ENCODE results near the gene DBT. TPM values are rescaled to one million over a fixed set of nuclear protein-coding genes. Genes with fewer than 3 reads are reported as not detected.
"Not testable (repeated sequence)": the region's sequence is repeated elsewhere in the genome, so short reads cannot be mapped to it uniquely, and the experiment has no call there.

The DBT gene
- total RNA-seq, 1 experiment from 2014 or later: 20.3 TPM

- H3K27ac Mint-ChIP-seq: peak overlapping the region in 2 of 3 experiments; percentile 2 to 80; a peak in 5 of 7 replicates
- Histone ChIP-seq H4K8ac (replicated peaks; ENCODE audit: insufficient read length, low read depth, low read length) (no peak overlapping the region), H3K79me2 (ENCODE audit: insufficient read depth, low read length) (no peaks in the 10 kb centered on the region), H3K27me3 (ENCODE audit: insufficient read depth, low read length) (no peaks in the 10 kb centered on the region), H2AFZ (ENCODE audit: low read length) (no peak overlapping the region), H4K91ac (ENCODE audit: insufficient read length, low read depth, low read length) (no peak overlapping the region), H3K4me1 (ENCODE audit: insufficient read depth, low read length) (peaks cover 5% of the 10 kb centered on the region; the same call in 1 of the 2 replicates), H3K4ac (ENCODE audit: low read depth, low read length) (no peak overlapping the region), H3K56ac (ENCODE audit: insufficient read length, low read depth, low read length) (no peak overlapping the region), H3K79me1 (ENCODE audit: insufficient read depth, low read depth, low read length, poor library complexity, severe bottlenecking) (no peaks in the 10 kb centered on the region), H4K5ac (ENCODE audit: insufficient read length, low read depth, low read length) (no peak overlapping the region), H2BK12ac (ENCODE audit: insufficient read length, low read depth, low read length) (no peak overlapping the region), H3K4me2 (ENCODE audit: insufficient read depth, insufficient read length, low read length) (no peak overlapping the region), H2BK120ac (ENCODE audit: low read depth, low read length, poor library complexity, severe bottlenecking) (no peak overlapping the region), H3K9me3 (ENCODE audit: control insufficient read depth, low read depth, low read length) (no peaks in the 10 kb centered on the region), H3K18ac (ENCODE audit: insufficient read length, low read depth, low read length) (no peak overlapping the region), H2BK5ac (ENCODE audit: insufficient read length, low read length) (no peak overlapping the region), H2BK15ac (ENCODE audit: low read depth, low read length) (no peak overlapping the region), H2AK5ac (ENCODE audit: insufficient read length, low read length) (no peak overlapping the region), H3K14ac (ENCODE audit: insufficient read depth, low read length) (no peak overlapping the region), H3K27ac (ENCODE audit: insufficient read length, low read depth, low read length) (no peak overlapping the region), H3K23ac (ENCODE audit: insufficient read length, low read depth, low read length) (no peak overlapping the region), H3T11ph (ENCODE audit: low read length) (no peak overlapping the region), H4K20me1 (ENCODE audit: control insufficient read depth, insufficient read depth, insufficient read length) (no peaks in the 10 kb centered on the region), H2BK20ac (ENCODE audit: low read depth, low read length, poor library complexity, severe bottlenecking) (no peak overlapping the region), H3K9ac (ENCODE audit: extremely low read depth, insufficient read length, low read length) (no peak overlapping the region), H3K23me2 (ENCODE audit: insufficient read length, low read depth, low read length, poor library complexity, severe bottlenecking) (no peaks in the 10 kb centered on the region)
- H3K9me3 Mint-ChIP-seq: peaks cover 3 to 4% of the 10 kb centered on the region in 2 experiments; a peak in 4 of 5 replicates
- H3K36me3 Mint-ChIP-seq (ENCODE audit: insufficient read depth in 1 of 3, low read depth in 3 of 3): peaks cover 3 to 7% (median 5%) of the 10 kb centered on the region in 3 experiments
- no peak for TF ChIP-seq CTCF (conservative IDR thresholded peaks at IDR 0.05)
- no CpG with 5 or more reads among the region's 4 CpGs for WGBS (ENCODE audit: extremely low coverage, insufficient read length, low lambda C conversion rate)
- H3K4me1 Mint-ChIP-seq: peaks cover 32 to 37% of the 10 kb centered on the region in 2 experiments
- DNase-seq: no peak
- peak overlapping the region in 1 of 2 experiments; percentile 6; a peak in 2 of 5 replicates for H3K4me3 Mint-ChIP-seq
- no peaks in the 10 kb centered on the region for H3K27me3 Mint-ChIP-seq (ENCODE audit: low read depth)
These were observed 48.9 kb upstream of the DBT start for GRCh38 chr1:100298512-100298911.

GRCh38 chr1:100296997-100297396 is 47.4 kb upstream of the DBT start:
- H3K9me3 ChIP-seq (ENCODE audit: control insufficient read depth, low read depth, low read length); H2BK5ac ChIP-seq (ENCODE audit: insufficient read length, low read length); H3K79me2 ChIP-seq (ENCODE audit: insufficient read depth, low read length); H4K91ac ChIP-seq (ENCODE audit: insufficient read length, low read depth, low read length); H3K79me1 ChIP-seq (ENCODE audit: insufficient read depth, low read depth, low read length, poor library complexity, severe bottlenecking); H3K18ac ChIP-seq (ENCODE audit: insufficient read length, low read depth, low read length); H3K27ac Mint-ChIP-seq; H3K23me2 ChIP-seq (ENCODE audit: insufficient read length, low read depth, low read length, poor library complexity, severe bottlenecking); DNase-seq; H3K4me1 ChIP-seq (ENCODE audit: insufficient read depth, low read length); H3K14ac ChIP-seq (ENCODE audit: insufficient read depth, low read length); H3K56ac ChIP-seq (ENCODE audit: insufficient read length, low read depth, low read length); H2BK20ac ChIP-seq (ENCODE audit: low read depth, low read length, poor library complexity, severe bottlenecking); H3K27ac ChIP-seq (ENCODE audit: insufficient read length, low read depth, low read length); H2BK15ac ChIP-seq (ENCODE audit: low read depth, low read length); H3K4me2 ChIP-seq (ENCODE audit: insufficient read depth, insufficient read length, low read length); H4K20me1 ChIP-seq (ENCODE audit: control insufficient read depth, insufficient read depth, insufficient read length); H3K27me3 ChIP-seq (ENCODE audit: insufficient read depth, low read length); H4K8ac ChIP-seq (replicated peaks; ENCODE audit: insufficient read length, low read depth, low read length); H3T11ph ChIP-seq (ENCODE audit: low read length); H2AK5ac ChIP-seq (ENCODE audit: insufficient read length, low read length); H3K4ac ChIP-seq (ENCODE audit: low read depth, low read length); H3K4me3 Mint-ChIP-seq; H3K9me3 Mint-ChIP-seq; H3K9ac ChIP-seq (ENCODE audit: extremely low read depth, insufficient read length, low read length); H4K5ac ChIP-seq (ENCODE audit: insufficient read length, low read depth, low read length); H2BK12ac ChIP-seq (ENCODE audit: insufficient read length, low read depth, low read length); H2BK120ac ChIP-seq (ENCODE audit: low read depth, low read length, poor library complexity, severe bottlenecking); H3K23ac ChIP-seq (ENCODE audit: insufficient read length, low read depth, low read length); H2AFZ ChIP-seq (ENCODE audit: low read length); H3K27me3 Mint-ChIP-seq (ENCODE audit: low read depth): not testable (repeated sequence)
- Mint-ChIP-seq H3K36me3 (ENCODE audit: insufficient read depth in 1 of 3, low read depth in 3 of 3) (peaks cover 5 to 15% (median 5%) of the 10 kb centered on the region in 3 experiments), H3K4me1 (peaks cover 34 to 37% of the 10 kb centered on the region in 2 experiments)

Data from H9 (cell line).